ENCODE data around the gene ABLIM2.

ABLIM2 gene

DNA sequence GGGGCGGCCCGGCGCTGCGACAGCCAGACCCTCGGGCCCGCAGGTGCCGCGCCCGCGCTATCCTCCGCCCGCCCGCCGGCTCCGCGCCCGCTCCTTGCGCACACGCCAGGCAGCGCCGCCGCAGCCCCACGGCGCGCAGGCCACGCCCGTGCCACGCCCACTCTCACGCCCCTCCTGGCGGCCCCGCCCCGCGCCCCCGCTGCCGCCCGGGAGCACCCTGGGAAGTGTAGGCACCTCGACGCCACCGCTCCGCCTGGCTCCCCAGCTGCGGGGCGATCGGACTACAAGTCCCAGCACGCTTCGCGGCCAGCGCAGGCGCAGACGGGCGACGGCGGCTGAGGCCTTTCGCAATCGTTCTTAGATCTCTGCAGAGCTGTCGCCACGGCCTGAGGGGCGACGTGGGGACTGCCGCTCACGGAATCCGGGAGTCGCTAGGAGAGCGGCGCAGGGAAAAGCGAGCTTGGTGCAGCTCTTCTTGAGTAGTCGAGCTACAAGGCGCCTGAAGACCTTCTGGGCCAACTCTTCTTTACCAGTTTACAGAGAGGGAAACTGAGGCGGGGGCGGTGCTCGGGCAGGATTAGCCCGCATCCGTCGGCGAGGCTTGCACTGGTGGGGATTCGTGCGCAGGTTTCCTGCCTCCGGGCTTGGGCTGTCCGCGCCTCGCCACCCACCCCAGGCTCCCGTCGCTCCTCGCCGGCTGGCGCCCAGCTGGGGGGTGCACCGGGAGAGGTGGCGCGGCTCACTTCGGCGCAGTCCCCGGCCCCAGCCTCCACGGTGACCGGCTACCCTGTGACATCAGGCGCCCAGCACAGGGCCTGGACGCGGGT is at the start of gene ABLIM2:
Gene ABLIM2, minus strand, starts transcription at position 104 of the 827 bp plus-strand sequence. CDS start 124 bp downstream, outside the sequence.
- DNase-seq = peak; percentile 97

DNA sequence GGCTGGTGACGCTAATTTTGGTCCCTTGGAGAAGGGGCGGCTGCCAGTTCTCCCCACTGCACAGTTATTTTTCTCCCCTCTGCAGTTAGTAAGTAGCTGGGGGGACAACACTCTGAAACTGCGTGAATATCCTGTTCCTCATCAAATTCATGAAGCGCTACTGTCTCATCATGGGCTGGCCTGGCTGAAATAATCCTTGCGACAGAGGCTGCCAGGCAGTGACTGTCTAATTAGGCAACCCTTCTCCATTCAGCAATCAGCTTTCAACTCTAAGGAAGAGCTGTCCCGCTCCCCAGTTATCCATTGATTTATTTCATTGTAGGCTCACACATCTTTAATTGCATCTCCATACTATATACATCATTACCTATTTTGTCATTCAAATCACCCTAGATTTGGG is 48.7 kb upstream of the ABLIM2 start:
- DNase-seq = no peak

DNA sequence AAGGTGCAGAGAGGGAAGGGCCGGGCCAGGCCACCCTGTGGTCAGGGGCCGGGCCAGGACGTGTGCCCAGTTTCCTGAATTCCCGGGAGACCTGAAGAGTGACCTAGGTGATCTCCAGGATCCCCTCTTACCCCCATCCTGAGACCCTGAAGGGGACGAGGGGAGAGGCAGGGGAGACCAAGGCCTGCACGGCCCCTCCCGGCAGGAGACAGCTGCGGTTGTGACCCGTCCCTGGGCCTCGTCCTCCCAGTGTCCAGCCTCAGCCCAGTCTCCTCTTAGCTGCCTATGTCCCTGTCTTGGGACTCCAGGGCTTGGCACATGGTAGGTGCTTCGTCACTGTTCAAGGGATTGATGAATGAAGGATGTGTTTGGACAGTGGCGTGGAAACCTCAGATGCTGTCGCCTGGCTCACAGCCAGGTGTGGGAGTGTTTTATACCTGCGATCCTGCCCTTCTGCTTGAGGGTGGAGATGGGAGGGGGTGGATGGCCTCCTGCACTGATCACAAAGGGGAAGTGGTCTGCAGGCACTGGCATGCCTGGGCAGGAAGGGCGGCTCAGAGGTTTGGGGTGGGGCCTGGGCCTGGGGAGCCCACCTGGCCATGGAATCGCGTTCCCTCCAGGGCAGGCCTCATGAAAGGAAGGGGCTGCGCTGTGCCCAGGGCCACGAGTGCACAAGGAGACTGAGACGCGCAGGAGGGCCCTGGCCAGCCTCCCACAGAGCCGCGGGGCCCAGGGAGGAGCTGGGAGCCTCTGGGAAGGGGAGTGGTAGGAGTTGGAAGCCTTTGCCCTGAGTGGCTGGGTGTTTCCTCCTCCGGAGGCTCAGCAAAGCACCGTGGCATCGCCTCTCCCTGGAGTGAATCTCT is 47.4 kb upstream of the ABLIM2 start:
- no peak for DNase-seq

DNA sequence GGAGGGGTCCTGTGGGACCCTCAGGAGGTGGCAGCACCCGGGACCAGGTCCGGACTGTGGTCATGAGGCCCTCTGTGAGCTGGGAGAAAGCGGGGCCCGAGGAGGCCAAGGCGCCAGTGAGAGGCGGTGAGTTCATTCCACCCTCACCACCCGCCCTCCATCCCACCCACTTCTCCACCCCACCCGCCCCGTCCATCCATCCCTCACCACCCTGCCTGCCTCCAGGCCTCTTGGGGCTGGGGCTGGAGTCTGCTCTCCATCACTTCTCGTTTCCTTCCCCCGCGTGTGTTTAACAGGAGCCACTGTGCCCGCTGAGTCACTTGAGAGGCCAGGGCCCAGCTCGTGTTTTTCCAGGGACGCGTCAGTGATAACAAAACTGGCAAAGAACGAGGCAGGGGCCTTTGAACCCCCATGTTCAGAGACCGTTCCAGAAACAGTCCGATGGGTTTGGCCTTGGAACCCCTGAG is 46.7 kb upstream of the ABLIM2 start:
- no peak for DNase-seq

DNA sequence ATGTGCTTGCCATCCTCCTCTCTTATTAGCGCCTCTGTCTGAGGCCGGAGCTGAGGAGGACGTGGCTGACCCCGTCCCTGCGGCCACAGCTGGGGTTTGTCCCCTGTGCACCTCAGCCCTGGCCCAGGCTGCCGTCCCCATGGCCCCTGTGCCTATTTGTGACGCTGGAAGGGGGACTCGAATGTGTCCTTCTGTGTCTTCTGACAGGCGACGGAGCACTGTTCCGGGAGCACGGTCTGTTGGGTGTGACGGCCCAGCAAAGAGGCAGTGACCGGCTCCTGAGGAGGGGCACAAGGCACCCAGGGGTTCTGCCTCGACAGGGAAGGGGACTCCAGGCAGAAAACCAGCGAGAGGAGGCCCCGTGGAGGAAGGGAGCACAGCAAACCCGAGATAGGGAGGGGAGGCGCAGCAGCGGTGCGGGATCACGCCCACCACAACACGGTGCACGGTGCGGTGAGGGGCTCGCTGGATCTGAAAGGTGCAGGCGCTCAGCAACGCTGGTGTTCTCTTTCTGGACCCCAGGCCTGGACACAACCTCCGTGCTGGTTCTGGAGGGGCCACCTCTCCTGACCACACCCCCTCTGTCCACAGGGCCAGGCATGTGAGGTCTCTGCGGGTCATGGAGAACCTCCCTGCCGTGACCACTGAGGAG is 46.1 kb upstream of the ABLIM2 start:
- no peak for DNase-seq

DNA sequence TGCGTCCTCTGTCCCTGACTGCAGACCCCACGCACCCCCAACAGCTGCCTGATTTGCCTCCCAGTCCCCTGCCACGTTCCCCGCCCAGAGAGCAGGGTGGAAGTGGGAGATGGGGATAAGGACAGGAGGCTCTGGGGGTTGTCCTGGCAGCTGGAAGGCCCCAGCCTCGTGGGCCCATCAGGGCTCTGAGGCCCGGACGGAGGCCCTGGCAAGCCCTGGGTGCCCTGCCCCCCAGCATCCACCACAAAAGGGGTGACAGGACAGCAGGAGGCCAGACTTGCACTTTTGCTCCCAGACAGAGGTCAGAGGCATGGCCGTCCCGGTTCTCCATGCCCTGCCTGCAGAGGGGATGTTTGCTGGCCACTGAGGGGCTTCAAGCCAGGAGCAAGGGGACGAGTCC is 45.2 kb upstream of the ABLIM2 start:
- DNase-seq = no peak

DNA sequence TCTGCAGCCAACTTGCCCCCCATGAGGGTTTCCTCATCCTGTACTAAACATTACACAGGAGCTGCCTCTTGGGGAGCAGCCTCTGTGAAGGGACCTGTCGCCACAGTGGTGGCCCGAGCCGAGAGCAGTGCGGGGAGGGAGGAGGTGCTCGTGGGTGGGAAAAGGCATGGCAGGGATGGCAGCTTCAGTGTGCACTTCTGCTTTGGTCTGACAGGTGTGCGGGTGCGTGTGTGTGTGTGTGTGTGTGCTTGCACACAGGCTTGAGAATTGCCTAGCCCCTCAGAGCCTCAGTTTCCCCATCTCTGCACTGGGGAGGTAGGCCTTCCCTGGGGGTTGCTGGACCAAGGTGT is 44.4 kb upstream of the ABLIM2 start:
- no peak for DNase-seq

DNA sequence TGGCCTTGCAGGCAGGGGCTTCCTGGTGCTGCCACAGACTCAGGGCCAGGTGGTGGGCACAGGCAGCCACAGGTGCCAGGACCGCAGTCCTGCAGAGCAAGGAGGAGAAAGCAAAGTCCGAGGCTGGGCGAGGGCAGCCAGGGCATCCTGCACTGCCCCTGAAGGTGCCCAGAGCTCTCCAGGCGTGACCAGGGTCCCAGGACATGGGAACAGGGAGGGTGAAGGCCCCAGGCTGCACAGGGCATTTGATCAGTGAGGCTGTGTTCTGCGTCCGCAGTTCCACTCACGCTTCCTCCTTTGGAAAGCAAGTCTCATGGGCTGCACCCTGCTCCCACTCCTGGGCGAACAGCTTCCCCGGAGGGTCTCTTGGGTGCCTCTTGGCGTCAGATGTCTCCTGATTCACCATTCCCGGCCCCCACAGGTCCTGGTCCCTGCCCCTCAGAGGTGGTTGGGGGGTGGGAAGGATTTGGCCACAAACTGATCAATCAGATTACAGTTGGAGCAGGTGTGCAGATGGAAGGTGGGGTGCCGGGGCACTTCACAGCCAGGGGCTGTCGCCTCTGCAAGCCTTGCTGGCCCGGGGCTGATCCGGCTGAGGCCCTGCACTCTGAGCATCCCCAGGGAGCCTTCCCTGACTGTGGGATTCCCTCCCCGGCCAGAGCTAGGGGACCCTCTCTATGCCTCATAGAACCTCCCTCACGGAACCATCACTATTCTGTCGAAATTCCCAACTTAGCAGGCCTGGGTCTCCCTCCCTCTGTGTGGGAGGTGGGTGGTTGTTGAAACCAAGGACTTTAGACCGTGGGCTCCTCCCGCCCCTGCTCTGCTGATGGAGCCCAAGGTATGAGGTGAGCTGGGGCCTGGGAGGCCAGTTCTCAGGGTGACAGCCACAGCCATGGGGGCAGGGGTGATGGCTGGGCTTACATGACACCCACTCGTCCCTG is 43.8 kb upstream of the ABLIM2 start:
- DNase-seq = no peak

DNA sequence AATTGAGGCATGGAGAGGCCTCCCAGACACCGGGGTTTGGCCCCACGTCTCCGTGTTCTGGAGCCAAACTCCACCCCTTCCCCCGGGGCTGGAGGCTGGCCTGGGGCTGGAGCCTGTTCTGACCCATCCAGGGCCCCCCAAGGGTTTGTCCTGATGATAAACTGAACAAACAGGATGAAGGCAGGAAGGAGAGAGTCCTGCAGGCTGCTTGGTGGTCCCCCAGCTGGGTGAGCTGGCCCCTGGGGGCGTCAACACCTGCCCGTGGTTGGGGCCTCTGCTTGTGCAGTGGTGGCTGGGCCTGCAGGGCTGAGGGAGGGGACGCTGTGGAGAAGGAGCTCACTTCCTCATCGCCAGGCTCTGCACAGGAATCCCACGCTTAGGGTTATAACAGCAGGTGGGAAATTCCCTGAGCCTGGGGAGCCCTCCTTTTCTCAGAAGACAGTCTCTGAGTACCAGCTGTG is 42.7 kb upstream of the ABLIM2 start:
- no peak for DNase-seq

DNA sequence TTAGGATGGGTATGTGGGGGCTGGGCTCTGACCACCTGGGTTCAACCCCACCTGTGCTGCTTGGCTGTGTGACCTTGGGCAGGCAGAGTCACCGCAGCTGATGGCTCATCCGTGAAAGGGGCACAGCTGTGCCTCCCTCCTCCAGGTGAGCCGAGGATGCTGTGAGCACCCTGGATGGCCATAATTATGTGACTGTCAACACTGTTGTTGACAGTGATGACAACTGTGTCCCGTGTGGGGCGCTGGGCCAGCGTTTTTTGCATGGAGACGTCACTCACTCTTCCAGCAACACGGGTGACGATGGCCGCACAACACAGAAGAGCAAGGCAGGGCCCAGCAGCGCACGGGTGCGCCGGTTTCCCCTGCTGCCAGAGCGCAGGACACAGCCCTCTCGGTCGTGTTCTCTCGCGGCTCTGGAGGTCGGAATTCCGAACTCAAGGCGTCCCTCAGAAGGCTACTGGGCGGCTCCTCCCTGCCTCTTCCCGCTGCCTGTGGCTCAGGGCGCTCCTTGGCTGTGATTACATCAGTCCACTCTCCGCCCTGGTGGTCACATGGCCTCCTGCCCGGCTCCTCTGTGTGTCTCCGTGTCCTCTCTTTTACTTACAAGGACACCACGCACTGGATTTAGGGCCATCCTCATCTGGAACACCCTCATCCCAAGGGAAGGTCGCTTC is 41.8 kb upstream of the ABLIM2 start:
- peak; percentile 9 for DNase-seq

DNA sequence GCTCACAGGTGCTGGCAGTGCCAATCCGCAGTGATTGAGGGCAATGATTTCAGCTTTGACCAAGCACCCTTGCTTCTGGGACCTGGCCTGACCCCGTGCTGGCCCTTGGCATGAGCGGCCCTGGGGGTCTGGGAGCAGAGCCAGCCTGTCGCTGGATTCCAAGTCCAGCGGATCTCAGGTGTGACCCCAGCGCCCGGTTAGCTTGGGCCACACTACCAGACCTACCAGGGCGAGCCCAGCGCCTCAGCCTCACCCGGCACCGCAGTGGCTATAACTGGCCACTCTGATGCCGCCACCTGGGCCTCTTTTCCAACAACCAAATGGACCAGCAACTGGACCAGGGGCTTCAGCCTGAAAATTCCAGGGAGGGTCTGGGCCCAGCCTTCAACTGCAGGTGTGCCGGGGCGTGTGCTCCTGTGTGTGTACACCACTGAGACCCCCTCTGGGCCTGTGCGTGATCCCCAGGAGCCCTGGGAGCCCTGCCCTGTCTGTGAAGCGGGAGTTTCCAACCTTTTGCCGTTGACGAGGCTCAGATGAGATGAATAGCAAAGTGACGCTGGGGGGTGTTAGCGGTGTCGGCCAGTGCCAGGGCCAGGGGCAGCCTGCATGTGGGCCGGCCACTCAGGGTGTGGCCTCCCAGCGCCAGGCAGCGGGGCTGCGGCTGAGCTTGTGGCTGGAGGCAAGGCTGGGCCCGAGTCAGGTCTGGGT is 41.1 kb upstream of the ABLIM2 start:
- no peak for DNase-seq

DNA sequence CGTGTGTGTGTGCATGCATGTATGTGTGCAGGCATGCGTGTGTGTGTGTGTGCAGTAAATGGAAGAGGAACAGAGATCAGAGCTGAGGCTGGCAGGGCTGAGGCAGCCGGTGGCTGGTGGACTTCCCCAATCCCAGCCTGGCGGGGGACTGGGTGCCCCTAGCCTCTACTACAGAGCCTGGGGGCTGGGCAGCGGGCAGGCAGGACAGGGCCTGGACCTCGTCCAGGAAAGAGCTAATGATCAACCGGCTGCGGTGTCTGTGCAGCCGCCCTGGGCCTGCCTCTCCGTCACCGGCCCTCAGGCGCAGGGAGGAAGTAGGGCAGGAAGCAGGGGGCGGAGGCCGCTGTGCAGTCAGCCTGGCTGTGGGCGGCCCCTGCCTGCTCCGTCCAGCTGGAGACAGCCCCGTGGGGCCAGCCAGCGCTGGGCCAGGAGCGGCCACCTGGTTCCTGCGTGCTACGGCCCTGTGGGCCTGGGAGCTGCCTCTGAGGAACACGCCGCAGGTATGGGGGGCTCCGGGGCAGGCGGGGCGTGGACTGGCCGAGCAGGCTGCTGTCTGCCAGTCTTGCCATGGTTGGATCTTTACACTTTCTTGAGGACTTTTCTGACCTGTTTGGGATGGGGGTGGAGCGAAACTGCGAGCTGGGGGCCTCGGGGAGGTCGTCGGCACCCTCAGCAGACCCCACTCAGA is 40.4 kb upstream of the ABLIM2 start, which contains the start of gene SH3TC1:
Gene SH3TC1, plus strand, starts transcription at position 385 of the 688 bp plus-strand sequence. CDS start 5,905 bp downstream, outside the sequence.
- peak; percentile 60 for DNase-seq

DNA sequence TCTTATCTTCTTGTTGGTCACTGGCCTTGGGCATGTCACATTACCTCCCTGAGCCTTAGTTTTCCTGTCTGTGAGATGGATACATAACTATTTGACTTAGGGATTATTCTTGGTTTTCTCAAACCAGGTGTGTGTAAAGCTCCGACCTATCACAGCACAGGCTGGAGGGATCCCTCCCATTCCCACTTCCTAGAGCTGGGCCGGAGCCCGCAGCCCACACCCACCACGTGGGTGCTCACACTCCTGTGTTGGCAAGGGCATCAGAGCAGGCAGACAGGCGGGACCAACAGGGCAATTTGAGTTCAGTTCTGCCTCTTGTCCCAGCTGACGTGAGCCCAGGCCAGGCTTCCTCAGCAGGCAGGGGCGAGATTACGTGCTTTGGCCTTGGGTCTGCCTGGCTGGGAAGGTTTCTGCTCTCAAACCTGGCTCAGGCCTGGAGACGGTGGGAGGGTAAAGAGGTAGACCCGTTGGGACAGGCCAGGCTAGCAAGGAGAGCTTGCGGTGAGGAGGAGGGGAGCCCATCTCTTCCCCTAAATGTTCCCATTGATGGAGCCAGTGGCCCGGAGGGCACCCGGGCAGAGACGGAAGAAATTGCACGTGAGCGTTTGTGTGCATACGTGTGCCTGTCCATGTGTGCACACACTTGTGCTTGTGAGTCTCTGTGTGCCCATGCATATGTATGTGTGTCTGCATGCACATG is 39.7 kb upstream of the ABLIM2 start:
- no peak for DNase-seq

DNA sequence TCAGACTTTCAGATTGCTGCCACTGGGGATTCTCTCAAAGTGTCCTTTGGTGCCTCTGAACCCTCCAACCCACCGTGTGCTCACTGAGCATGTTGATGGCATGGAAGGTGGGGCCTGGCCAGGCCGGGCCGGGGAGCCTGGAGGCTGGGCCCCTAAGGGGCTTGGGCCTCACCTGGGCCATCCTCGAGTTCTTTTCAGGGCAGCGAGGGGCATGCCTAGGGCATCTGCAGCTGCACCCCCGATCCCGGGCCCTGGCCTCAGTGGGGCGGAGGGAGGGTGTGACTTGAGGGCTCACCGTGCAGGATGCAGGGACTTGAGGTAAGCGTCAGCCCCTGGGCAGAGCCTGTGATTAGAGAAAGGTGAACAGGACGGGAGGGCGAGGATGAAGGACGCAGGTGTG is 38.9 kb upstream of the ABLIM2 start:
- no peak for DNase-seq

DNA sequence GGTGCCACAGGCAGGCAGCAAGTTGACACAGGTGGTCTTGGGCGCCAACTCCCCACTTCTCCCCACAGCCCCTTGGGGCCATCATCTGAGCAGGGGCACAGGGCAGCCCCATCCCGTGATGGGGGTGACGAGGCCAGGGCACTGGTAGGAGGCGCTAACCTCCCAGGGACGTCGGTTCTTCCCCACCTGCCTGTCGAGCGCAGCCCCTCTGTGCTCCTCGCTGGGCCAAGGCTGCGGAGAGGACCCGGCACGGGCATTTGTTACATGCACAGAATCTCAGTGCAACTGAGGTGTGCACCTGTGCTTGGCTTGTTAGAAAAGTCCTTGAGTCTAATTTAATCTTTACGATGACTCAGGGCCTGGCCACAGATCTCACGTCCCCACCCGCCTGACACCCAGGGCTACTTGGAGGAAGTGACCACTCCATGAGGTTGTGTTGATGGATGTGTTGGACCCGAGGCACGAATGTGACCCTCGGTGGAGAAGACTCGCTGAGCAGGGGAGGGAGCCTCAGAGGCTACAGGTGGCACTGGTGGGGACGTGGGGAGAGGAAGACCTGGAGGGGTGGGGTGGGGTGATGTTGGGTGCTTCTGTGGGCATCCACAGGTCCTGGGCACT is 37.3 kb upstream of the ABLIM2 start:
- DNase-seq = no peak

DNA sequence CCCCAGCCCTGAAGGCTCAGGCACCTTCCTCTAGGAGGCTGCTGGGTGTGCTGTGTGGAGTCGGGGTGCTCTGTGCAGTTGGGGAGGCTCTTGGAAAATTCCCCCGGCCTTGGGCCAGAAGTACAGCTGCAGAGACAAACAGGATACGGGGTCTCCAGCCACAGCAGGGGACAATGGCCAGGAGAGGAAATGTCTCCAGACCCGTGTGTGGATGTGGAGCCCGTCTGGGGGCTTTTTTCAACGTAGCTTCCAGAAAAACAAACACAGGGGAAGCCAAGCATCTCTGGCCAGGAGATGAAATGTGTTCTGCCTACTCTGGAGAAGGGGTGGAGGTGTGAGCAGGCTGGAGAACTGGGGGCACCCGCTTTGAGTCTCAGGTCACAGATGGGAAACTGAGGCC is 36.8 kb upstream of the ABLIM2 start:
- DNase-seq = no peak

DNA sequence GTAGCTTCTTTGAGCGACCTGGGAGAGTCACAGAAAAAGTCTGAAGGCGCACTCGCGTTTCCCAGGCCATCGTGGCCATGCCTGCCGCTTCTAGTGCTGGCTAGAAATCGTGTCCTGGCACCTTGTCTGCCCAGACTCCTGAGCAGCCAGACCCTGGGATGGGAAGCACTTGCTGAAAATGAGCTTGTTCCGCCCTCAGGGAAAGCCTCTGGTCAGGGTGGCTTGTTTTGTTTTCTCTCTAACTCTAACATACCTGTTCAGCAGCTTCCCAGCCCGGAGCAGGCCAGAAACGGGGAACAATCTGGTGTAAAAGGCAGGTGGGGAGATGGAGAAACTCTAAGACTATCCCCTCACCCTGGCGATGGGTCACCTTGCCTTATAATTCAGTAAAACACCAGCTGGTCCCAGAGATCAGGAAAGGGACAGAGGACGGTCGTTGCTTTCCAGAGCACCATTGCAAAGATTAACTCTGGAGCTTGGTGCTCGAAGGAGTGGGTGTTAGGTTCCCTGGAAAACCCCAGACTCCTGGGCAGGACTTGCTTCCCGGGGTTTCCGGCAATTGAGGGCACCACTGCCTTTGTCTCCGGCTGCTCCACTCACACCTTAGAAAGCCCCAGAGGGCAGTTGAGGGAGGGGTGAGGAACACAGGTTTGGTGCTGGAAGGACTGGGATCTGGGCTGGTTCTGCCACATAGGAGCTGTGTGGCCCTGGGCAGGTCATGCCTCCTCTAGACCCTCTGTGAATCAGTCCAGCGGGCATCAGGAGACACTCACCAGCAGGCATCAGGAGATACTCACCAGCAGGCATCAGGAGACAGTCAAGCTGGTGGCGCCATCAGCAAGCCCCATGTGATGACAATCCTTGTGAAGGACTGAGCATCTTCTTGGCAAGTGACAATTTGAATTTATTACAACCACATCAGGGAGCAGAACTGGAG is 36.0 kb upstream of the ABLIM2 start:
- no peak for DNase-seq

All from fibroblast of upper back skin (primary cell).